Breast epithelium (tissue), 4 donors: ENCODE results near the gene SEMA4D. TPM values are rescaled to one million over a fixed set of nuclear protein-coding genes. Genes with fewer than 3 reads are reported as not detected.

Experiments
- DNase-seq, 2 donors: peaks; one replicate each; pipeline ENCODE4 v3.0.0-alpha.2; 2019; ENCODE audit warnings: low spot score in 2 of 2
- H3K27ac ChIP-seq, 2 donors: fragments of 200-600 bp; sonication (generic) in 1 of 2; one replicate each; pipeline ENCODE4 v1.5.1; 2016 to 2019; ENCODE audit warnings: mild to moderate bottlenecking in 1 of 2
- H3K27me3 ChIP-seq, 2 donors: fragments of 200-600 bp; sonication (generic) in 1 of 2; one replicate each; pipeline versions ENCODE4 v1.5.1 to v1.6.0; 2017 to 2019; ENCODE audit warnings: control low read depth in 1 of 2, mild to moderate bottlenecking in 1 of 2
- H3K36me3 ChIP-seq: fragments of 200-600 bp; one replicate; pipeline ENCODE4 v1.5.1; 2019
- H3K4me1 ChIP-seq, 2 donors: fragments of 200-600 bp; sonication (generic); one replicate each; pipeline ENCODE4 v1.5.1; 2016 to 2019; ENCODE audit warnings: control low read depth in 1 of 2
- H3K4me3 ChIP-seq, 3 donors: fragments of 200-600 bp; sonication (generic); 1 replicate in 2 of 3; 2 replicates in 1 of 3; pipeline ENCODE4 v1.5.1; 2016 to 2019; ENCODE audit warnings: mild to moderate bottlenecking in 3 of 3, moderate library complexity in 2 of 3
- H3K9me3 ChIP-seq, 2 donors: fragments of 200-600 bp; sonication (generic) in 1 of 2; one replicate each; pipeline ENCODE4 v1.5.1; 2016 to 2019; ENCODE audit warnings: control low read depth in 1 of 2
- POLR2A ChIP-seq: fragments of 450-650 bp; IDR thresholded peaks from one replicate; pipeline ENCODE4 v1.6.1; 2016; ENCODE audit warnings: antibody characterized with exemption, mild to moderate bottlenecking, moderate library complexity
- POLR2AphosphoS5 ChIP-seq, 3 donors: sonication (generic); formaldehyde crosslinking; IDR thresholded peaks; one replicate each; pipeline ENCODE4 v1.6.1; 2017; ENCODE audit warnings: antibody characterized with exemption in 3 of 3
- intact Hi-C: fragments of 100-400 bp; cut with DNase I; formaldehyde crosslinking; loops from one replicate; pipeline ENCODE4 v1.15.1; 2023; ENCODE audit warnings: low total_unique reads
- total RNA-seq, 3 donors: library from RNA; depleted of rRNA; stranded (reverse); fragments of >200 nt; gene quantifications; one replicate each; pipeline ENCODE4 v1.1.0, GENCODE V29; 2016
- TF ChIP-seq, protein P1 (sequence below), 3 donors: fragments of 450-650 bp; IDR thresholded peaks; one replicate each; pipeline ENCODE4 v1.5.1; 2016 to 2017; ENCODE audit warnings: antibody characterized with exemption in 3 of 3, mild to moderate bottlenecking in 3 of 3, moderate library complexity in 3 of 3

Gene SEMA4D
- total RNA-seq, 3 donors from 2014 or later, result 9.9 to 24.6 (median 16.1) TPM

DNA sequence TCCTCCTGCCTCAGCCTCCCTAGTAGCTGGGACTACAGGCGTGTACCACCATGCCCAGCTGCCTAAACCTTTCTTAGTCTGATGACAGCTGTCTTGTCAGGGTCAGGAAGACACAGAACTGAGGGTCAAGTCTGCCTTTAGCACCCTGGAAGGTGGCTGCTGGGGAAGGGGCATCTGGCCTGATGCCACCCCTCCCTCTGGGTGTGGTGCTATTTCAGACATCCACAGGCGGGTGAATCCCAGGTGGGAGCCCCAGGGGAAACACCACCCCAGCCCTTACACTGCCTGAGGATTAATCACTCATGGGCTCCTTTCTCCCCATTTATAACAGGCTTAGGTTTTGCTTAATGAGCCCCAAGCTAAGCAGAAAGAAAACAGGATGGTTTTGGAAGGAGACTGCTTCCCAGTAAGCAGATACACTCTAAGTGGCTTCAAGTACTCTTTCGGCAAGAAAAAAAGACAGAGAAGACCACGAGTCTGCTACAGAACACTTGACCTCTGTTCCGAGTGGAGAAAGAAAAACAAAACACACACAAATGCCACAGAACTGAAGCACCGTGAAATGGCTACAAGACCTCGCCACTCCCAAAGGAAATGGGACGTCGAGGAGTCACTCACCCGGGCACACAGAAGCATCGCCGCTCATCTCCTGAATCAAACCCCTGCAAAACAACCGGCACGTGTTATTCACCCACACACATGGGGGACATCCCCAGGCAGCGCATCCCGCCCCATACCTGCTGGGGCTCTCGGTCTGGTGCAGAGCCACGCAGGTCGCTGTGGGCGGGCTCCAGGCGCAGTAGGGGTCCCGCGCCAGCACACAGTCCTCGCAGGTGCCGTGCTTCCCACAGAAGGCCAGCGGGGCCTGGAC is 117.2 kb downstream of the SEMA4D start:
- no peaks in the 10 kb centered on the region for H3K36me3 ChIP-seq
- no peaks in the 10 kb centered on the region for H3K9me3 ChIP-seq
- H3K4me1 ChIP-seq, result no peaks in the 10 kb centered on the region
- no peak for TF ChIP-seq POLR2AphosphoS5 (IDR thresholded peaks at IDR 0.05)
- TF ChIP-seq POLR2A, result no peak
- TF ChIP-seq, protein P1, sequence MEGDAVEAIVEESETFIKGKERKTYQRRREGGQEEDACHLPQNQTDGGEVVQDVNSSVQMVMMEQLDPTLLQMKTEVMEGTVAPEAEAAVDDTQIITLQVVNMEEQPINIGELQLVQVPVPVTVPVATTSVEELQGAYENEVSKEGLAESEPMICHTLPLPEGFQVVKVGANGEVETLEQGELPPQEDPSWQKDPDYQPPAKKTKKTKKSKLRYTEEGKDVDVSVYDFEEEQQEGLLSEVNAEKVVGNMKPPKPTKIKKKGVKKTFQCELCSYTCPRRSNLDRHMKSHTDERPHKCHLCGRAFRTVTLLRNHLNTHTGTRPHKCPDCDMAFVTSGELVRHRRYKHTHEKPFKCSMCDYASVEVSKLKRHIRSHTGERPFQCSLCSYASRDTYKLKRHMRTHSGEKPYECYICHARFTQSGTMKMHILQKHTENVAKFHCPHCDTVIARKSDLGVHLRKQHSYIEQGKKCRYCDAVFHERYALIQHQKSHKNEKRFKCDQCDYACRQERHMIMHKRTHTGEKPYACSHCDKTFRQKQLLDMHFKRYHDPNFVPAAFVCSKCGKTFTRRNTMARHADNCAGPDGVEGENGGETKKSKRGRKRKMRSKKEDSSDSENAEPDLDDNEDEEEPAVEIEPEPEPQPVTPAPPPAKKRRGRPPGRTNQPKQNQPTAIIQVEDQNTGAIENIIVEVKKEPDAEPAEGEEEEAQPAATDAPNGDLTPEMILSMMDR (IDR thresholded peaks at IDR 0.05), result no peak
- DNase-seq, result no peak
- H3K27me3 ChIP-seq, result no peaks in the 10 kb centered on the region
- intact Hi-C loops, result no loop called here
- H3K4me3 ChIP-seq, result no peak overlapping the region
- H3K27ac ChIP-seq, result no peak overlapping the region

DNA sequence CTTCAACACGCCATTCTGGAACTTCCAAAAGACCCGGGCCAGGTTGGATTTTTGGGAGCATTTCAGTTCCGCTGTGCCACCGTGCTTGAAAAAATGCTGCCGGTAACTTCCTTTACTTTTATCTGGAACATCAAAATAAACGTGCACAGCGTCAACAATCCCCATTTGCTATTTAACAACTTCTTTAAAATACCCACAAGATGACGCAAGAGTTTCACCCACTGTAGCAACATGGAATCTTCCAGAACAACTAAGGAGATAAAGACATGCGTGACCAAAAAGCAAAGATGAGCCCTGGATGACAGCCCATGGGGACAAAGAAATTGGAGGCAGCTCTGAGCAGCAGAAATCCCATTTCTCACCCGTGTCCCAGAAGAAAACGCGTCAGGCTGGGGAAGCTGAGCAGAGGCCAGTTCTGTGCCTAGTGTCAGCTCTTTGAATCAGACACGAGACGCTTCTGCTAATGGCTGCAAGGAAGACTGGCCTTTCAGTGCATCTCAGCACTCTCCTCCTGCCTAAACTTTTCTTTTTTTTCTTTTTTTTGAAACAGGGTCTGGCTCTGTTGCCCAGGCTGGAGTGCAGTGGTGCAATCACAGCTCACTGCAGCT is 118.3 kb downstream of the SEMA4D start:
- Histone ChIP-seq H3K27me3 (no peaks in the 10 kb centered on the region), H3K27ac (no peak overlapping the region), H3K36me3 (no peaks in the 10 kb centered on the region), H3K4me3 (no peak overlapping the region), H3K9me3 (no peaks in the 10 kb centered on the region), H3K4me1 (no peaks in the 10 kb centered on the region)
- TF ChIP-seq POLR2A (no peak), POLR2AphosphoS5 (IDR thresholded peaks at IDR 0.05) (no peak)
- TF ChIP-seq, protein P1 (IDR thresholded peaks at IDR 0.05), result no peak
- intact Hi-C loops, result no loop called here
- no peak for DNase-seq

GRCh38 chr9:89379031-89379430 is 118.9 kb downstream of the SEMA4D start:
- DNase-seq, result no peak
- no peak overlapping the region for H3K27ac ChIP-seq
- H3K4me3 ChIP-seq, result no peak overlapping the region
- H3K9me3 ChIP-seq, result no peaks in the 10 kb centered on the region
- no peaks in the 10 kb centered on the region for H3K4me1 ChIP-seq
- H3K27me3 ChIP-seq, result no peaks in the 10 kb centered on the region
- intact Hi-C loops, result no loop called here
- TF ChIP-seq POLR2AphosphoS5 (IDR thresholded peaks at IDR 0.05) (no peak), POLR2A (no peak)
- TF ChIP-seq, protein P1 (IDR thresholded peaks at IDR 0.05), result no peak
- H3K36me3 ChIP-seq, result no peaks in the 10 kb centered on the region

DNA sequence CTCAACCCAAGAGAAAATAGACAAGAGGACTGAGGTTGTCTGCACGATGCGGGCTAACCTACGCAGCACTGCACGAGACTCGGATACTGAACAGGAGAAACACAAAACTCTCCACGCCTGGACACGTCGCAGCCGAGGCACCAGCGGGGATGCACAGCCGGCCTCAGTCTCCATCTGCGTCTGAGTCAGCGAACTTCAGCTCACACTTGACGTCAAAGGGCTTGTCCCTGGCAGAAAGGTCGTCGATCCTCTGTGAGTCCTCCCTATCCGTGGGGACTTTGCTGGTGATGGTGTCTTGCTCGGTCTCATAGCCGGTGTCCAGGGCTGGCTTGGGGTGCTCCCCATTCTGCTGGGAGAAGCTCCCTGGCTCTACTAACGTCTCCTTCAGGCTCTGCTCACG is 119.4 kb downstream of the SEMA4D start:
- H3K27me3 ChIP-seq, result no peaks in the 10 kb centered on the region
- no peaks in the 10 kb centered on the region for H3K9me3 ChIP-seq
- H3K4me3 ChIP-seq, result no peak overlapping the region
- intact Hi-C loops, result loop anchor here (1.0 kb wide), 1 partner anchor 24 kb away; no protein-coding TSS in a partner anchor
- no peak for DNase-seq
- TF ChIP-seq POLR2A, result no peak
- TF ChIP-seq, protein P1 (IDR thresholded peaks at IDR 0.05), result no peak
- TF ChIP-seq POLR2AphosphoS5 (IDR thresholded peaks at IDR 0.05), result no peak
- H3K36me3 ChIP-seq, result no peaks in the 10 kb centered on the region
- H3K27ac ChIP-seq, result no peak overlapping the region
- no peaks in the 10 kb centered on the region for H3K4me1 ChIP-seq

DNA sequence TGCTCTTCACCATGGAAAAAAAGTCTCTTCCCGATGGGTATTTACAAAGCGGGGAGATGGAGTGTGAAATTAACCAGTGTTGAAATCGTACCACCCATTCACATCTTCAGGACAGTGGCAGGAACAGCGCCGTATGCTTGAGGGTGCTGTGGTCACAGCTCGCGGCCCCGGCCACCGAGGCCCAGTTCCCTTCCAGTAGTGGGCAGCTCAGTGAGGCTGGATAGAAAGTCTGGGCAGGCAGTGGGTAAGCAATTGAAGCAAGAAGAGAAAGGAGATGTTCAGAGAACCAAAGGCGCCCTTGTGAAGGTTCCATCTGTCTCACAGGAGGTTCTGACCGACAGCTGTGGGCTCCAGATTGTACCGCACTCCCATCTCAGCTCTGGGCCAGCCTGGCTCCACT is 120.5 kb downstream of the SEMA4D start:
- H3K4me3 ChIP-seq, result no peak overlapping the region
- H3K4me1 ChIP-seq, result no peaks in the 10 kb centered on the region
- intact Hi-C loops, result no loop called here
- TF ChIP-seq POLR2A (no peak), POLR2AphosphoS5 (IDR thresholded peaks at IDR 0.05) (no peak)
- TF ChIP-seq, protein P1 (IDR thresholded peaks at IDR 0.05), result no peak
- no peaks in the 10 kb centered on the region for H3K9me3 ChIP-seq
- H3K27me3 ChIP-seq, result no peaks in the 10 kb centered on the region
- DNase-seq, result no peak
- H3K27ac ChIP-seq, result no peak overlapping the region
- H3K36me3 ChIP-seq, result no peaks in the 10 kb centered on the region
